ENCODE data around the gene SCGB1A1. TPM values are rescaled to one million over a fixed set of nuclear protein-coding genes. Genes with fewer than 3 reads are reported as not detected.

Gene SCGB1A1
- total and polyA plus RNA-seq, 2 of the 13 experiments (the other 11 are each of a cell fraction or from before 2014, with no cell fraction given) = not detected

DNA sequence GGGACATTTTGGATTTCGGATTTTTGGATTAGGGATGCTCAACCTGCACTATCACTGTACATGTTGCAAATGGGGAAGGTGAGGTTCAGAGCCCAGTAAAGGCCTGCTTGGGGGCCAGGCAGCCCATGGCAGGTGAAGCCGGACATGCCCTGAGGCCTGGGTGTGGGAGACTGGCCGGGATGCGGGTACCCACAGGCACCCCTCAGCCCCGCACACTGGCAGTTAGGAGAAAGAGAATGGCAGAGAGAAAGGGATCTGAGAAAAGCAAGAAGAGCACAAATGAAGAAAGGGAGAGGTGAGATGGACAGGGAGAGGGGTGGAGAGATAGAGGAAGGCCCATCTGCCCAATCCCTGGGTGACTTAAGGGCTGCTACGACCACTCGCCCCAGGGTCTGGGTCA is 52.8 kb downstream of the SCGB1A1 start:
- Histone ChIP-seq H3K9ac (ENCODE audit: insufficient read depth, low read depth, low read length) (no peak overlapping the region), H3K36me3 (replicated peaks in 1 of 2; ENCODE audit: control insufficient read depth in 1 of 2, insufficient read depth in 2 of 2, low read length in 2 of 2) (no peaks in the 10 kb centered on the region), H2AFZ (ENCODE audit: low read length) (no peak overlapping the region), H4K20me1 (ENCODE audit: insufficient read depth, low read length) (no peaks in the 10 kb centered on the region), H3K79me2 (ENCODE audit: insufficient read depth, low read length) (no peaks in the 10 kb centered on the region), H3K9me3 (ENCODE audit: low read length) (no peaks in the 10 kb centered on the region), H3K27ac (ENCODE audit: extremely low read length, insufficient read depth, low read length) (no peak overlapping the region), H3K4me3 (replicated peaks in 1 of 3; ENCODE audit: insufficient read depth in 1 of 3, low read depth in 2 of 3, low read length in 3 of 3) (no peak overlapping the region), H3K27me3 (ENCODE audit: control insufficient read depth in 1 of 2, insufficient read depth in 2 of 2, low read length in 2 of 2) (no peaks in the 10 kb centered on the region), H3K4me1 (ENCODE audit: insufficient read depth, low read length) (peaks cover 73% of the 10 kb centered on the region), H3K4me2 (ENCODE audit: low read depth, low read length) (no peak overlapping the region)
- DNase-seq (ENCODE audit: low spot score) (no peak), FAIRE-seq (no peak), ATAC-seq (no peak)
- ChIA-PET CTCF (ENCODE audit: low intra/inter-chr PET ratio, low total read pairs) (no interaction called here), POLR2A (no interaction called here)
- BruUV-seq (replicated peaks) = no TSS peak
- no peak for TF ChIP-seq RORA (CRISPR knock-in tag; IDR thresholded peaks at IDR 0.05)
- TF ChIP-seq, protein P1, sequence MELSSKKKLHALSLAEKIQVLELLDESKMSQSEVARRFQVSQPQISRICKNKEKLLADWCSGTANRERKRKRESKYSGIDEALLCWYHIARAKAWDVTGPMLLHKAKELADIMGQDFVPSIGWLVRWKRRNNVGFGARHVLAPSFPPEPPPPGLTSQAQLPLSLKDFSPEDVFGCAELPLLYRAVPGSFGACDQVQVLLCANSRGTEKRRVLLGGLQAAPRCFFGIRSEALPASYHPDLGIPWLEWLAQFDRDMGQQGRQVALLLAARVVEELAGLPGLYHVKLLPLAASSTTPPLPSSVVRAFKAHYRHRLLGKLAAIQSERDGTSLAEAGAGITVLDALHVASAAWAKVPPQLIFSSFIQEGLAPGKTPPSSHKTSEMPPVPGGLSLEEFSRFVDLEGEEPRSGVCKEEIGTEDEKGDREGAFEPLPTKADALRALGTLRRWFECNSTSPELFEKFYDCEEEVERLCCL (CRISPR knock-in tag; IDR thresholded peaks at IDR 0.05; ENCODE audit: borderline replicate concordance) = no peak
- no peak for TF ChIP-seq ZNF883 (CRISPR knock-in tag; IDR thresholded peaks at IDR 0.05; ENCODE audit: not compliant biosample characterization)
- no peak for TF ChIP-seq ZNF205 (CRISPR knock-in tag; IDR thresholded peaks at IDR 0.05)
- in situ Hi-C loops (cut with HindIII; ENCODE audit: extremely low pct_ligation_motif_present, low pct_unique_long_range_greater_than_20kb) = no loop called here
- intact Hi-C loops (cut with micrococcal nuclease; ENCODE audit: unreplicated experiment) = no loop called here
- WGBS (ENCODE audit: low lambda C conversion rate) = 94% methylated on average over 7 of the region's 7 CpGs

DNA sequence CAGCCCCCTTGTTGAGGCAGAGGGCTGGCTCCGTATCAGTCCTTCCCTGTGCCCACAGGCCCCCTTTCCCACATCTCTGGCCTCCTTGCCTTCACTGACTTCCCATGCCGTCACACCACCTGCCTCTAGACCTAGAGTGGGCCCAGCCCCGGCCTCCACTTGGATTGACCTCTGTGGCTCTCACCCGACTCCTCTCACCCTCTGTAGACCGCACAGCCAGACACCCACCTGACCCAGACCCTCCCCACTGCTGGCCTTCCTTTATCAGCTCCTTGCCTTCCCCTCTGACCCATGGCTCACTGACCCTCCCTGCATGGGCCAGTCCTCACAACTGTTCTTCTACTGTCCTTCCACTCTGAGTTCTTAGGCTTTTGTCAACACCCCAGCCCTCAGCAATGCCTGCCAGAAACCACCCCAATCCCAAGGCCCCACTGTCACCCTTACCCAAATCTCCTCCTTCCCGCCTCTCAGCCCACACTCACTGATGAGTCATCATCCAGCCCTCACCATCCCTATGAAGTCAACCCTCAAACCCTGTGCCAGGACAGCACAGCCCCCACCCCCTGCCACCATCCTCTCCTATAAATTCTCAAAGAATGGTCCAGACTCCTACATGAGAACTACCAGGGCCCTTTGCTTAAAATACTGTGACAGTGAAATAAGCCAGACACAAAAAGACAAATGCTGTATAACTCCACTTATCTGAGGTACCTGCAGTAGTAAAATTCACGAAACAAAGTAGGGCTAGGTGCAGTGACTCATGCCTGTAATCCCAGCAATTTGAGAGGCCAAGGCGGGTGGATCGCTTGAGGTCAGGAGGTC is 53.4 kb downstream of the SCGB1A1 start:
- WGBS (ENCODE audit: low lambda C conversion rate) = 26% methylated on average over 9 of the region's 9 CpGs
- Histone ChIP-seq H3K27ac (ENCODE audit: extremely low read length, insufficient read depth, low read length) (peak overlapping the region; percentile 10), H3K27me3 (ENCODE audit: control insufficient read depth in 1 of 2, insufficient read depth in 2 of 2, low read length in 2 of 2) (no peaks in the 10 kb centered on the region), H2AFZ (ENCODE audit: low read length) (no peak overlapping the region), H3K4me1 (ENCODE audit: insufficient read depth, low read length) (peaks cover 66% of the 10 kb centered on the region), H3K4me2 (ENCODE audit: low read depth, low read length) (peak overlapping the region; percentile 39), H3K36me3 (replicated peaks in 1 of 2; ENCODE audit: control insufficient read depth in 1 of 2, insufficient read depth in 2 of 2, low read length in 2 of 2) (no peaks in the 10 kb centered on the region), H4K20me1 (ENCODE audit: insufficient read depth, low read length) (no peaks in the 10 kb centered on the region), H3K9ac (ENCODE audit: insufficient read depth, low read depth, low read length) (no peak overlapping the region), H3K4me3 (replicated peaks in 1 of 3; ENCODE audit: insufficient read depth in 1 of 3, low read depth in 2 of 3, low read length in 3 of 3) (0 out of 6 replicates have a peak overlapping the region, but pooled peaks of 1 of the 3 experiments have one; percentile 14), H3K9me3 (ENCODE audit: low read length) (no peaks in the 10 kb centered on the region), H3K79me2 (ENCODE audit: insufficient read depth, low read length) (no peaks in the 10 kb centered on the region)
- DNase-seq (ENCODE audit: low spot score) = peak; percentile 46
- ChIA-PET POLR2A (no interaction called here), CTCF (ENCODE audit: low intra/inter-chr PET ratio, low total read pairs) (no interaction called here)
- BruUV-seq (replicated peaks) = no TSS peak
- in situ Hi-C loops (cut with HindIII; ENCODE audit: extremely low pct_ligation_motif_present, low pct_unique_long_range_greater_than_20kb) = no loop called here
- intact Hi-C loops (cut with micrococcal nuclease; ENCODE audit: unreplicated experiment) = no loop called here
- ATAC-seq = peak; percentile 57
- FAIRE-seq = peak; percentile 71
- no peak for TF ChIP-seq REL (CRISPR knock-in tag; conservative IDR thresholded peaks at IDR 0.05)
- TF ChIP-seq, protein P2, sequence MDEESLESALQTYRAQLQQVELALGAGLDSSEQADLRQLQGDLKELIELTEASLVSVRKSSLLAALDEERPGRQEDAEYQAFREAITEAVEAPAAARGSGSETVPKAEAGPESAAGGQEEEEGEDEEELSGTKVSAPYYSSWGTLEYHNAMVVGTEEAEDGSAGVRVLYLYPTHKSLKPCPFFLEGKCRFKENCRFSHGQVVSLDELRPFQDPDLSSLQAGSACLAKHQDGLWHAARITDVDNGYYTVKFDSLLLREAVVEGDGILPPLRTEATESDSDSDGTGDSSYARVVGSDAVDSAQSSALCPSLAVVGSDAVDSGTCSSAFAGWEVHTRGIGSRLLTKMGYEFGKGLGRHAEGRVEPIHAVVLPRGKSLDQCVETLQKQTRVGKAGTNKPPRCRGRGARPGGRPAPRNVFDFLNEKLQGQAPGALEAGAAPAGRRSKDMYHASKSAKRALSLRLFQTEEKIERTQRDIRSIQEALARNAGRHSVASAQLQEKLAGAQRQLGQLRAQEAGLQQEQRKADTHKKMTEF (CRISPR knock-in tag; IDR thresholded peaks at IDR 0.05) = peak; percentile 20; the same call in 1 of the 2 replicates
- TF ChIP-seq SOX13 (IDR thresholded peaks at IDR 0.05) = no peak
- TF ChIP-seq SOX13 (CRISPR knock-in tag; conservative IDR thresholded peaks at IDR 0.05 in 1 of 2, IDR thresholded peaks at IDR 0.05 in 1 of 2) = peak in 1 of 2 experiments; percentile 26; a peak in 1 of 4 replicates
- 0 out of 2 replicates have a peak, but pooled peaks have one; percentile 28 for TF ChIP-seq ZNF350 (CRISPR knock-in tag; IDR thresholded peaks at IDR 0.05; ENCODE audit: borderline replicate concordance, low read depth)
- TF ChIP-seq NR2C2 (CRISPR knock-in tag; IDR thresholded peaks at IDR 0.05; ENCODE audit: borderline replicate concordance) = 0 out of 2 replicates have a peak, but pooled peaks have one; percentile 33
- no peak for TF ChIP-seq POLR2AphosphoS5 (IDR thresholded peaks at IDR 0.05; ENCODE audit: low read depth, low read length)
- TF ChIP-seq JUND (CRISPR knock-in tag; IDR thresholded peaks at IDR 0.05) = peak; percentile 73
- TF ChIP-seq TEAD3 (CRISPR knock-in tag; optimal IDR thresholded peaks at IDR 0.05; ENCODE audit: borderline replicate concordance) = peak; percentile 53
- 0 out of 2 replicates have a peak, but pooled peaks have one; percentile 16 for TF ChIP-seq SAP130 (CRISPR knock-in tag; IDR thresholded peaks at IDR 0.05; ENCODE audit: low read depth)
- no peak for TF ChIP-seq ZNF253 (CRISPR knock-in tag; IDR thresholded peaks at IDR 0.05; ENCODE audit: borderline replicate concordance)
- TF ChIP-seq HMG20A (CRISPR knock-in tag; IDR thresholded peaks at IDR 0.05; ENCODE audit: borderline replicate concordance) = 0 out of 2 replicates have a peak, but pooled peaks have one; percentile 21
